HepG2 (cell line): ENCODE measurements around the gene HFM1. TPM values are rescaled to one million over a fixed set of nuclear protein-coding genes. Genes with fewer than 3 reads are reported as not detected.

Experiments
- ATAC-seq: fragments of 200-7000 bp; cut with Tn5 transposase; 3 replicates; pipeline ENCODE4 v1.9.1; 2020; ENCODE audit warnings: mild to moderate bottlenecking, moderate library complexity
- BruUV-seq: library from RNA; stranded (reverse); fragments of 400-500 nt; replicated peaks from 2 replicates; lab custom pipeline; 2021; lab: Mats Ljungman, UMichigan
- CTCF ChIA-PET: fragments of 300-600 bp; formaldehyde crosslinking; extraction: SDS; loops from one replicate; lab custom pipeline; 2021; ENCODE audit warnings: low total read pairs, inconsistent platforms, low intra/inter-chr PET ratio; lab: Yijun Ruan, JAX
- POLR2A ChIA-PET: fragments of 350-600 bp; sonication (Branson Sonifier 250); formaldehyde crosslinking; loops from one replicate; lab custom pipeline; 2020; ENCODE audit warnings: antibody characterized with exemption, inconsistent platforms; lab: Yijun Ruan, JAX
- DNase-seq: peaks from one replicate; pipeline ENCODE4 v3.0.0-alpha.2; 2015; ENCODE audit warnings: low spot score
- FAIRE-seq: peaks from 3 replicates; lab custom pipeline; 2011; peaks lifted over from hg19 to GRCh38; lab: Jason Lieb, UNC
- H2AFZ ChIP-seq: one replicate; pipeline ENCODE4 v1.6.1; 2011; ENCODE audit warnings: low read length, inconsistent platforms
- H3K27ac ChIP-seq: fragments of 300-600 bp; 3 replicates; pipeline ENCODE4 v1.8.0; 2011; ENCODE audit warnings: mixed run types, mild to moderate bottlenecking, mixed read lengths, low read length, inconsistent platforms; ENCODE audit not compliant: insufficient read depth; ENCODE audit errors: extremely low read length
- H3K27me3 ChIP-seq, 2 experiments: fragments of 200-600 bp in 1 of 2; 2 replicates in 1 of 2; 3 replicates in 1 of 2; pipeline versions ENCODE4 v1.6.0 to v1.8.0; 2011; ENCODE audit warnings: low read length in 2 of 2, mild to moderate bottlenecking in 2 of 2, moderate library complexity in 2 of 2, inconsistent platforms in 1 of 2; ENCODE audit not compliant: insufficient read depth in 2 of 2, control insufficient read depth in 1 of 2
- H3K36me3 ChIP-seq, 2 experiments: fragments of 200-600 bp in 1 of 2; replicated peaks in 1 of 2; 2 replicates in 1 of 2; 3 replicates in 1 of 2; pipeline versions ENCODE4 v1.5.1 to v1.8.0; 2011; ENCODE audit warnings: low read length in 2 of 2, inconsistent platforms in 1 of 2; ENCODE audit not compliant: insufficient read depth in 2 of 2, control insufficient read depth in 1 of 2
- H3K4me1 ChIP-seq: 2 replicates; pipeline ENCODE4 v1.5.1; 2012; ENCODE audit warnings: low read length, inconsistent platforms; ENCODE audit not compliant: insufficient read depth
- H3K4me2 ChIP-seq: 2 replicates; pipeline ENCODE4 v1.6.0; 2011; ENCODE audit warnings: low read depth, low read length, inconsistent platforms
- H3K4me3 ChIP-seq, 3 experiments: fragments of 200-600 bp in 1 of 3; sonication (generic), shearing (Covaris generic) in 1 of 3; replicated peaks in 1 of 3; 2 replicates each; pipeline ENCODE4 v1.5.1; 2011 to 2016; ENCODE audit warnings: low read length in 3 of 3, inconsistent platforms in 2 of 3, low read depth in 2 of 3, mild to moderate bottlenecking in 2 of 3, control low read depth in 1 of 3, mixed read lengths in 1 of 3; ENCODE audit not compliant: insufficient read depth in 1 of 3
- H3K79me2 ChIP-seq: one replicate; pipeline ENCODE4 v1.6.1; 2011; ENCODE audit warnings: low read length, inconsistent platforms; ENCODE audit not compliant: insufficient read depth
- H3K9ac ChIP-seq: 2 replicates; pipeline ENCODE4 v1.6.0; 2011; ENCODE audit warnings: mild to moderate bottlenecking, low read depth, low read length, inconsistent platforms; ENCODE audit not compliant: insufficient read depth
- H3K9me3 ChIP-seq: 2 replicates; pipeline ENCODE4 v1.5.1; 2012; ENCODE audit warnings: mild to moderate bottlenecking, low read length
- H4K20me1 ChIP-seq: 2 replicates; pipeline ENCODE4 v1.6.0; 2011; ENCODE audit warnings: inconsistent platforms, mild to moderate bottlenecking, low read length, moderate library complexity; ENCODE audit not compliant: insufficient read depth
- ATF3 ChIP-seq: sonication (generic); formaldehyde crosslinking; IDR thresholded peaks from 2 replicates; pipeline ENCODE4 v1.4.0; 2020; ENCODE audit warnings: missing genetic modification reagents
- BRF2 ChIP-seq: sonication (generic); formaldehyde crosslinking; IDR thresholded peaks from 2 replicates; pipeline ENCODE4 v1.8.1; 2022; ENCODE audit warnings: mild to moderate bottlenecking, missing genetic modification reagents
- DPF2 ChIP-seq: sonication (generic); formaldehyde crosslinking; IDR thresholded peaks from 2 replicates; pipeline ENCODE4 v1.4.0; 2020; ENCODE audit warnings: mild to moderate bottlenecking, low read depth, missing genetic modification reagents, borderline replicate concordance
- HES4 ChIP-seq: sonication (generic); formaldehyde crosslinking; IDR thresholded peaks from 2 replicates; pipeline ENCODE4 v1.9.0; 2021; ENCODE audit warnings: mild to moderate bottlenecking, missing genetic modification reagents, borderline replicate concordance
- HNF1B ChIP-seq: sonication (generic); formaldehyde crosslinking; IDR thresholded peaks from 2 replicates; pipeline ENCODE4 v1.5.1; 2020; ENCODE audit warnings: mild to moderate bottlenecking, moderate library complexity, missing genetic modification reagents
- HOMEZ ChIP-seq: IDR thresholded peaks from 2 replicates; pipeline ENCODE4 v1.6.1; 2016; ENCODE audit warnings: low read depth
- MZF1 ChIP-seq: sonication (generic); formaldehyde crosslinking; IDR thresholded peaks from 2 replicates; pipeline ENCODE4 v1.8.1; 2023; ENCODE audit warnings: mild to moderate bottlenecking, missing genetic modification reagents, borderline replicate concordance
- SNAPC4 ChIP-seq: sonication (generic); formaldehyde crosslinking; IDR thresholded peaks from 2 replicates; pipeline ENCODE4 v1.4.0; 2020; ENCODE audit warnings: mild to moderate bottlenecking, missing genetic modification reagents
- STAT5B ChIP-seq: sonication (generic); formaldehyde crosslinking; IDR thresholded peaks from 2 replicates; pipeline ENCODE4 v1.4.0; 2020; ENCODE audit warnings: missing genetic modification reagents
- SYNCRIP ChIP-seq: fragments of 200-400 bp; formaldehyde crosslinking; IDR thresholded peaks from 2 replicates; pipeline ENCODE4 v1.6.1; 2018; ENCODE audit warnings: mild to moderate bottlenecking, low read depth, low read length; ENCODE audit not compliant: insufficient read depth
- THYN1 ChIP-seq: sonication (generic); formaldehyde crosslinking; IDR thresholded peaks from 2 replicates; pipeline ENCODE4 v1.8.1; 2023; ENCODE audit warnings: low read depth, mild to moderate bottlenecking, moderate library complexity, missing genetic modification reagents, borderline replicate concordance
- TRIM24 ChIP-seq: sonication (generic); formaldehyde crosslinking; IDR thresholded peaks from 2 replicates; pipeline ENCODE4 v1.8.0; 2022; ENCODE audit warnings: mild to moderate bottlenecking, missing genetic modification reagents
- ZNF282 ChIP-seq: fragments of 450-650 bp; IDR thresholded peaks from 2 replicates; pipeline ENCODE4 v1.6.1; 2018; ENCODE audit not compliant: partially characterized antibody
- ZNF605 ChIP-seq: sonication (generic); formaldehyde crosslinking; IDR thresholded peaks from 2 replicates; pipeline ENCODE4 v1.8.0; 2022; ENCODE audit warnings: mild to moderate bottlenecking, missing genetic modification reagents
- WGBS: methylation state at CpG from one replicate; pipeline ENCODE4 v1.1.6; 2017; ENCODE audit warnings: low lambda C conversion rate; 5-methylcytosine and 5-hydroxymethylcytosine counted together
- in situ Hi-C: cut with HindIII; loops from 2 replicates; pipeline ENCODE4 v1.10.0; 2017; ENCODE audit warnings: low pct_unique_long_range_greater_than_20kb; ENCODE audit not compliant: extremely low pct_ligation_motif_present
- intact Hi-C: fragments of 100-400 bp; cut with micrococcal nuclease; formaldehyde crosslinking; loops from one replicate; pipeline ENCODE4 v1.10.0; 2022; ENCODE audit not compliant: unreplicated experiment
- polyA plus RNA-seq, 8 experiments: library from polyadenylated mRNA; depleted of rRNA in 3 of 8; stranded (reverse) in 7 of 8; unstranded in 1 of 8; fragments of >200 nt; fragmentation: Illumina TruSeq in 4 of 8; extraction: Trizol in 4 of 8; gene quantifications; 2 replicates each; pipeline versions ENCODE4 v1.2.1 to v1.2.3, GENCODE V29; 2011 to 2016; ENCODE audit warnings: low read depth in 4 of 8, missing spikeins in 1 of 8, mixed read lengths in 1 of 8; ENCODE audit not compliant: insufficient read depth in 1 of 8
- total RNA-seq, 5 experiments: library from RNA; depleted of rRNA; stranded (reverse); fragments of >200 nt; fragmentation: Illumina TruSeq; extraction: Trizol; gene quantifications; 2 replicates each; pipeline ENCODE4 v1.2.3, GENCODE V29; 2016; ENCODE audit warnings: low read depth in 1 of 5
- TF ChIP-seq, protein P1 (sequence below): sonication (generic); formaldehyde crosslinking; IDR thresholded peaks from 2 replicates; pipeline ENCODE4 v1.8.1; 2023; ENCODE audit warnings: missing genetic modification reagents, mild to moderate bottlenecking, borderline replicate concordance

HFM1 gene
- total and polyA plus RNA-seq, 2 of the 13 experiments (the other 11 are each of a cell fraction or from before 2014, with no cell fraction given) = 0.29 to 1.4 TPM

DNA sequence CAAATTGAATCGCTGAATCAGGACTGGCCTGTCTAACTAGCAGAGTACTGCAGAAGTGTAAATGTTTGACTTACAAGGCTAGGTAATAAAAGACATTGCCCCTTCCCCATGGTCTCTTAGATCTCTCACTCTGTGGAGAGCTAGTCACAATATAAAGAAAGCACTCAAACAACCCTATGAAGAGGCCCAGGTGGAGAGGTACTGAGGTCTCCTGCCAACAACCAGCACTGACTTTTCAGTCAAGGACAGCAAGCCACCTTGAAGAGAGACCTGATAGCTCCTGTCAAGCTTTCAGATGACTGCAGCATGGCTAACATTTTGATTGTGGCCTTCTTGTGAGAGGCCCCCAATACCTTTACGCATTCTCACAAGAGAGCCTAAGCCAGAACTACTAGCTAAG lies 18.5 kb downstream of the HFM1 start:
- in situ Hi-C loops (no loop called here), intact Hi-C loops (no loop called here)
- BruUV-seq = no TSS peak
- no peak overlapping the region for H3K4me2 ChIP-seq
- H3K27ac ChIP-seq = no peak overlapping the region
- H3K4me3 ChIP-seq = no peak overlapping the region
- no peak for FAIRE-seq
- CTCF ChIA-PET = no interaction called here
- no peaks in the 10 kb centered on the region for H3K9me3 ChIP-seq
- H3K36me3 ChIP-seq = no peaks in the 10 kb centered on the region
- no peaks in the 10 kb centered on the region for H3K4me1 ChIP-seq
- no peaks in the 10 kb centered on the region for H3K79me2 ChIP-seq
- no peaks in the 10 kb centered on the region for H4K20me1 ChIP-seq
- H2AFZ ChIP-seq = no peak overlapping the region
- H3K9ac ChIP-seq = no peak overlapping the region
- POLR2A ChIA-PET = no interaction called here
- no peak for DNase-seq
- no peak for ATAC-seq
- 79% methylated on average over 2 of the region's 2 CpGs for WGBS
- H3K27me3 ChIP-seq = no peaks in the 10 kb centered on the region
- TF ChIP-seq, protein P1, sequence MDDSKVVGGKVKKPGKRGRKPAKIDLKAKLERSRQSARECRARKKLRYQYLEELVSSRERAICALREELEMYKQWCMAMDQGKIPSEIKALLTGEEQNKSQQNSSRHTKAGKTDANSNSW (CRISPR knock-in tag) = no peak
- TF ChIP-seq ATF3 (CRISPR knock-in tag) (no peak), SNAPC4 (CRISPR knock-in tag) (no peak), ZNF282 (no peak), HNF1B (CRISPR knock-in tag) (no peak), DPF2 (CRISPR knock-in tag) (no peak), STAT5B (CRISPR knock-in tag) (no peak), SYNCRIP (no peak), BRF2 (no peak), MZF1 (CRISPR knock-in tag) (no peak), TRIM24 (no peak), HES4 (no peak), THYN1 (CRISPR knock-in tag) (no peak), HOMEZ (CRISPR knock-in tag) (no peak), ZNF605 (CRISPR knock-in tag) (no peak)
